ENCODE results near the gene RHBG.

RHBG gene

GRCh38 chr1:156388174-156389137 lies 19.4 kb downstream of the RHBG start:
- Histone ChIP-seq H3K36me3 (ENCODE audit: control insufficient read depth, insufficient read depth, low read length) (no peaks in the 10 kb centered on the region), H3K4me3 (replicated peaks; ENCODE audit: low read depth, low read length) (no peak overlapping the region; the same call in 1 of the 2 replicates), H3K27me3 (replicated peaks; ENCODE audit: control insufficient read depth, insufficient read depth, low read length) (no peaks in the 10 kb centered on the region; the same call in none of the 2 replicates)
- DNase-seq (ENCODE audit: extremely low read depth, insufficient read length), result no peak
- no peak for TF ChIP-seq CTCF (IDR thresholded peaks at IDR 0.05; ENCODE audit: insufficient read depth, low read length, poor library complexity, severe bottlenecking)

- Histone ChIP-seq H3K4me3 (replicated peaks; ENCODE audit: low read depth, low read length) (no peak overlapping the region), H3K27me3 (replicated peaks; ENCODE audit: control insufficient read depth, insufficient read depth, low read length) (no peaks in the 10 kb centered on the region; the same call in none of the 2 replicates), H3K36me3 (ENCODE audit: control insufficient read depth, insufficient read depth, low read length) (no peaks in the 10 kb centered on the region)
- no peak for DNase-seq (ENCODE audit: extremely low read depth, insufficient read length)
- no peak for TF ChIP-seq CTCF (IDR thresholded peaks at IDR 0.05; ENCODE audit: insufficient read depth, low read length, poor library complexity, severe bottlenecking)
Measured at GRCh38 chr1:156389311-156389710, 20.3 kb downstream of the RHBG start.

- DNase-seq (ENCODE audit: extremely low read depth, insufficient read length), result no peak
- H3K27me3 ChIP-seq (replicated peaks; ENCODE audit: control insufficient read depth, insufficient read depth, low read length), result no peaks in the 10 kb centered on the region; the same call in none of the 2 replicates
- no peaks in the 10 kb centered on the region for H3K36me3 ChIP-seq (ENCODE audit: control insufficient read depth, insufficient read depth, low read length)
- no peak for TF ChIP-seq CTCF (IDR thresholded peaks at IDR 0.05; ENCODE audit: insufficient read depth, low read length, poor library complexity, severe bottlenecking)
- H3K4me3 ChIP-seq (replicated peaks; ENCODE audit: low read depth, low read length), result no peak overlapping the region
Measured at GRCh38 chr1:156390469-156391365, 21.7 kb downstream of the RHBG start.

GRCh38 chr1:156391366-156391677 lies 22.3 kb downstream of the RHBG start:
- DNase-seq (ENCODE audit: extremely low read depth, insufficient read length), result no peak
- Histone ChIP-seq H3K27me3 (replicated peaks; ENCODE audit: control insufficient read depth, insufficient read depth, low read length) (no peaks in the 10 kb centered on the region; the same call in none of the 2 replicates), H3K36me3 (ENCODE audit: control insufficient read depth, insufficient read depth, low read length) (no peaks in the 10 kb centered on the region), H3K4me3 (replicated peaks; ENCODE audit: low read depth, low read length) (no peak overlapping the region)
- TF ChIP-seq CTCF (IDR thresholded peaks at IDR 0.05; ENCODE audit: insufficient read depth, low read length, poor library complexity, severe bottlenecking), result no peak

GRCh38 chr1:156391701-156392100 lies 22.7 kb downstream of the RHBG start:
- no peak overlapping the region for H3K4me3 ChIP-seq (replicated peaks; ENCODE audit: low read depth, low read length)
- H3K27me3 ChIP-seq (replicated peaks; ENCODE audit: control insufficient read depth, insufficient read depth, low read length), result no peaks in the 10 kb centered on the region; the same call in none of the 2 replicates
- TF ChIP-seq CTCF (IDR thresholded peaks at IDR 0.05; ENCODE audit: insufficient read depth, low read length, poor library complexity, severe bottlenecking), result no peak
- no peak for DNase-seq (ENCODE audit: extremely low read depth, insufficient read length)
- H3K36me3 ChIP-seq (ENCODE audit: control insufficient read depth, insufficient read depth, low read length), result no peaks in the 10 kb centered on the region

Measured in GM06990 (cell line).